ENCODE measurements around the gene ERN2.

Gene ERN2

GRCh38 chr16:23716484-23716883 lies 3.5 kb upstream of the ERN2 start:
- DNase-seq: no peak

DNA sequence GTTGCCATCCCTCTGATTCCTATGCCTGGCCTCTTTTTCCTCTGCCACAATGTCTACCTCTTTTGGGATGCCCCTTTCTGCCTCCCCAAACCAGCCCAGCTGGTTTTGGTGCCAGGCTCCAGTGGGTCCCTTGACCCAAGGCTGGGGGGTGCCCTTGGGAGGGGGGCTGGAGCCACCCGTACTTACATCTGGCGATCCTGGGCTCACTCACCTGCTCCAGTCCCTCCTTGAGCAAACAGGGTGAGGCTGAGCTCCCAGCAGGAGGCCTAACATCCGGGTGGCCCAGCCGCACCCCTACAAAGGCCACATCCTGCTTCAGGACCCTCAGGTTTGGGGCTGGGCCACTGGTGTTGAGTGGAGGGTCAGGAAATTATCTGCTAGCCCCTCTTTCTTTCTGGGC lies 1.2 kb downstream of the ERN2 start:
- no peak for DNase-seq

DNA sequence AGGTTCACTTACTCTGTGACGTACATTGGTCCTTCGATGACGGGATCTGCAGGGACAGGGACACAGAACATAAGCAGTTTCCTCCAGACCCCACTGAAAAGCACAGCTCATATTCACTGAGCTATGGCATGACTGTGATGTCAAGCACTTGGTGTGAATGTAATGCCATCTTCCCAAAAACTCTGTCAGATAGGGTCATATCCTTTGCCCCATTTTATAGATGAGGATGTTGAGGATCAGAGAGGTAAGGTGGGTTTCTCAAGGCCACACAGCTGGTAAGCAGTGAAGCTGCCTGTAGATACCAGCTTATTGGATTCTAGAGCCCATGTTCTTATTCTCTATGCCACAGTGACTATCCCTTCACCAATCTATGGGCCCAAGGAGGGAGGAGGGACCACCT lies 2.5 kb downstream of the ERN2 start:
- DNase-seq: no peak

GRCh38 chr16:23710008-23710407 lies 3.0 kb downstream of the ERN2 start:
- no peak for DNase-seq

GRCh38 chr16:23709536-23709935 lies 3.5 kb downstream of the ERN2 start:
- no peak for DNase-seq

GRCh38 chr16:23706439-23706838 lies 6.6 kb downstream of the ERN2 start:
- no peak for DNase-seq

DNA sequence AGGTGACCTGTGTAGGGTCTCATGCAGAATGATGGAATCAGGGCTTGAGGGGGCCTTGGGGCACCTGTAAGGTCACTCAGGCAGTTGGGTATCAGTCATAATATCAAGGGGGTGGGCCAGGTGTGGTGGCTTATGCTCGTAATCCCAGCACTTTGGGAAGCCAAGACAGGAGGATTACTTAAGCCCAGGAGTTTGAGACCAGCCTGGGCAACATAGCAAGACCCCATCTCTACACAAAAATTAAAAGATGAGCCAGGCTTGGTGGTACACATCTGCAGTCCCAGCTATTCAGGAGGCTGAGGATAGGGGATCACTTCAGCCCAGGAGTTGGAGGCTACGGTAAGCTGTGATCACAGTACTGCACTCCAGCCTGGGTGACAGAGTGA lies 7.5 kb downstream of the ERN2 start:
- DNase-seq: no peak

- DNase-seq: no peak
These were observed 8.1 kb downstream of the ERN2 start for GRCh38 chr16:23704772-23705516.

DNA sequence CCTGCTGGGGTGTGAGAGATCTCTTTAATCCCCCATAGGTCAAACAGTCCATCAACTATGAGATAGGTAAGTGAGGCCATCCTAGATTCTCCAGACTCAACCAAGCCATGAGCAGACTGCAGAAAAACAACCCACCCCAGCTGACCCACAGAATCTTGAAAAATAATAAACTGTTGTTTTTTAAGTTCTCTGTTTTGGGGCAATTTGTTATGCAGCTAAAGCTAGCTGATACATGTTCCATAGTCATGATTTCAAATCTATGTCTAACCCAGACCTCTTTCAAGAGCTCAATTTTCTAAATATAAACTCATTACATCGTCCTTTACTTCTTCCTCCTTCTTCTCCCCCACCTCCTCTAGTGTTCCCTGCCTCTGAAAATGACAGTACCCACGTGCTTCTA lies 10.1 kb downstream of the ERN2 start:
- DNase-seq: no peak

- no peak for DNase-seq
These were observed 12.0 kb downstream of the ERN2 start for GRCh38 chr16:23701045-23701444.

- DNase-seq: no peak
These were observed 12.5 kb downstream of the ERN2 start for GRCh38 chr16:23700509-23700908.

DNA sequence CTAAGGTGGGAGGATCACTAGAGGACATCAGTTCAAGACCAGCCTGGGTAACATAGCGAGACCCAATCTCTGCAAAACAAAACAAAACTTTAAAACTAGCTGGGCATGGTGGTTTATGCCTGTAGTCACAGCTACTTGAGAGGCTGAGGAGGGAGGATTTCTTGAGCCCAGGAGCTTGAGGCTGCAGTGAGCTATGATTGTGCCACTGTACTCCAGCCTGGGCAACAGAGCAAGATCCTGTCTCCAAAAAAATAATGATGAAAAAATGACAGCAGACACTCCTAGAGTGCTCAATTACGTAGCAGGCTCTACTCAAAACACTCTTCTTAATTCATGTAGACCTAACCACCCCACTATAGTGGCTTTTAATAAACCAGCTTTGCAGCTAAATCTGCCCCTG lies 12.9 kb downstream of the ERN2 start:
- DNase-seq: no peak

GRCh38 chr16:23699100-23699499 lies 13.9 kb downstream of the ERN2 start:
- no peak for DNase-seq

- DNase-seq: no peak
These were observed 17.3 kb downstream of the ERN2 start for GRCh38 chr16:23695756-23696155.

DNA sequence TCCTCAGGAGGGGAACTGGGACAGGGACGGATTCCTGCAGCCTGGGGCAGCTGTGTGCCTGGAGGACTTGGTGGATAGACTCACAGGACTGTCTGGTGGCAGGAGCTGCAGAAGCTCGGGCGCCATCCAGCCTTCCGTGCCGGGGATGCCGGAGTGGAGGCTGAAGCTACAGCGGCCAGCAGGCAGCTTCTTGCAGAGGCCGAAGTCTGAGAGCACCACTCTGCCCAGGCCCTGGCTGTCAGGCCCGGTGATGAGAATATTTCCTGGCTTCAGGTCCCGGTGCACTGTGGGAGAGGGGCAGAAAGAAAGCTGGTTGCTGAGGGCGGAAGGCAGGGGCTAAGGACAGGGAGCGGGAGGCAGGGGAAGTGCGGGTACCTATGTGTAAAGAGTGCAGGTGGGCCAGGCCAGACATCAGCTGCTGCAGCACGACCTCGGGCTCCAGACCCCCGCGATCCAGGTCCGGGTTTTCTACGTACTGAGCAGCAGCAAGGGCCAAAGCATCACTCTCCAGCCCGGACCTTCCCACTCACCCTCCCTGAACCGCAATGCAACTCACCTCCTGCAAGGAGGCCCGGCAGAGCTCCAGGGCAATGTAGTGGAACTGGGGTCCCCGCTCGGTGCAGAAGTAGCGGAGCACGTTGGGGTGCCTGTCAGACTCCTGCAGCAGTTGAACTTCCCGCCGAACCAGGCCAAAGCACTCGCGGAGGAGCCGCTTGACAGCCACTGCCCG lies 18.2 kb downstream of the ERN2 start:
- no peak for DNase-seq

GRCh38 chr16:23694265-23694643 lies 18.8 kb downstream of the ERN2 start:
- no peak for DNase-seq

- DNase-seq: no peak
These were observed 20.7 kb downstream of the ERN2 start for GRCh38 chr16:23692190-23692837.

DNA sequence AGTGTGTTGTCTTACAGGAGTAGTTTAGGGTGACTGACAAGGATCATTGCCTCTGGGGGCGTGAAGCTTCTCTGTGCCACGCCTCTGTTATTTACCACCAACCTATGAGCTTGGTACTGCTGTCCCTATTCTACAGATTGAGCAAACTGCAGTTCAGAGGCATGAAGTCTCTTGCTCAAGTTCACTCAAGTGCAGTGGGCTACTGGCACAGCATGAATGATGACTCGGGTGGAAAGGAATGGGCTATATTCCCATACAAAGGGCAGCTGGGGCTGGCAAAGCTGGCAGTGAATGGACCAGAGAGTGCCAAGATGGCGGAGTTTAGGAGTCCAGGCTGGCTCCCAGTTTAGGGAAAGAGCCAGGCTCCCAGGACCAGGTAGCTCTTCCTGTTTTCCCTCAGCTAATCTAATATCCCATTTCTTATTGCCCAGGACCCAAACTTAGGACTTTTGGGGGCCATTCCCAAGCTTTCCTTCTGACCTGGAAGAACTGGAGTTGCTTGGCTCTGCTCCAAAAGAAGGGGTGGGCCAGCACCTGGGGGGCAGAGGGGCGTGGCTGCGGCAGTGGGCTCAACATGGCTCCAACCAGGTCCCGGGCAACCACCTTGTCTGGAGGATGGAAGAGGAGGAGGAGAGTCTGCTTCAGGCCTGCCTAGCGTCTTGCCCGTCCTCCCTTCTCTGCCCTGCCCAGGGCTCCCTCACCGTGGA lies 21.4 kb downstream of the ERN2 start:
- no peak for DNase-seq

GRCh38 chr16:23690771-23691482 lies 22.1 kb downstream of the ERN2 start:
- DNase-seq: no peak

DNA sequence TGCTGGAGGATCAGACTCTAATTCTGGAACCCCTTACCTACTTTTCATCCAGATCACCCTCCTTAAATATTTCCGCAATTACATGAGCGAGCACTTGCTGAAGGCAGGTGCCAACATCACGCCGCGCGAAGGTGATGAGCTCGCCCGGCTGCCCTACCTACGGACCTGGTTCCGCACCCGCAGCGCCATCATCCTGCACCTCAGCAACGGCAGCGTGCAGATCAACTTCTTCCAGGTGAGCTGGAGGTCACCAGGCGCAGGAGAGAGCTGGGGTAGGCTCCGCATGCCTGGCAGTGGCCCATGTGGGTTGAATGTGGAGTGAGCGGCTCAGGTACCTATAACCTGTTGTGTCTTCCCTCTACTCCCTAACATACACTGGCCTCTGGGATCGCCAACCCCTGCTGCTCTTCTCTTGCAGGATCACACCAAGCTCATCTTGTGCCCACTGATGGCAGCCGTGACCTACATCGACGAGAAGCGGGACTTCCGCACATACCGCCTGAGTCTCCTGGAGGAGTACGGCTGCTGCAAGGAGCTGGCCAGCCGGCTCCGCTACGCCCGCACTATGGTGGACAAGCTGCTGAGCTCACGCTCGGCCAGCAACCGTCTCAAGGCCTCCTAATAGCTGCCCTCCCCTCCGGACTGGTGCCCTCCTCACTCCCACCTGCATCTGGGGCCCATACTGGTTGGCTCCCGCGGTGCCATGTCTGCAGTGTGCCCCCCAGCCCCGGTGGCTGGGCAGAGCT lies 23.4 kb downstream of the ERN2 start:
- no peak for DNase-seq

GRCh38 chr16:23687034-23687808 lies 25.8 kb downstream of the ERN2 start:
- no peak for DNase-seq
